K562 (cell line): Measurements from ENCODE around the gene DYNC1H1. TPM values are rescaled to one million over a fixed set of nuclear protein-coding genes. Genes with fewer than 3 reads are reported as not detected.

Source experiments
- ATAC-seq: fragments of 200-7000 bp; cut with Tn5 transposase; 3 replicates; pipeline ENCODE4 v1.9.1; 2020; ENCODE audit warnings: moderate library complexity
- BruUV-seq: library from RNA; stranded (reverse); fragments of 400-500 nt; replicated peaks from 2 replicates; lab custom pipeline; 2021; lab: Mats Ljungman, UMichigan
- CTCF ChIA-PET: fragments of 300-600 bp; formaldehyde crosslinking; extraction: SDS; loops from one replicate; lab custom pipeline; 2021; ENCODE audit warnings: low intra/inter-chr PET ratio; lab: Yijun Ruan, JAX
- POLR2A ChIA-PET: fragments of 300-600, 350-650 bp; sonication (Branson Sonifier 250); formaldehyde crosslinking; extraction: SDS; loops from one replicate; lab custom pipeline; 2021; ENCODE audit warnings: antibody characterized with exemption, inconsistent platforms; lab: Yijun Ruan, JAX
- DNase-seq, 4 experiments: peaks; one replicate each; pipeline versions ENCODE4 v3.0.0 to v3.0.0-alpha.2; 2011 to 2018; ENCODE audit warnings: low spot score in 3 of 4, mixed read lengths in 3 of 4; ENCODE audit errors: extremely low read depth in 1 of 4
- FAIRE-seq: peaks from 2 replicates; lab custom pipeline; 2011; peaks lifted over from hg19 to GRCh38; lab: Jason Lieb, UNC
- H2AFZ ChIP-seq: 2 replicates; pipeline ENCODE4 v1.6.0; 2011; ENCODE audit warnings: low read depth, low read length, control low read depth, inconsistent platforms
- H3K27ac ChIP-seq: fragments of 200-600 bp; 3 replicates; pipeline ENCODE4 v1.8.0; 2011; ENCODE audit warnings: low read depth, mild to moderate bottlenecking, control low read depth, inconsistent platforms, low read length, moderate library complexity, mixed read lengths; ENCODE audit errors: extremely low read depth
- H3K27me3 ChIP-seq, 2 experiments: fragments of 300-600 bp in 1 of 2; 2 replicates in 1 of 2; 3 replicates in 1 of 2; pipeline versions ENCODE4 v1.6.0 to v1.8.0; 2011; ENCODE audit warnings: inconsistent platforms in 2 of 2, low read length in 2 of 2, mild to moderate bottlenecking in 1 of 2, mixed read lengths in 1 of 2, moderate library complexity in 1 of 2; ENCODE audit not compliant: control insufficient read depth in 2 of 2, insufficient read depth in 2 of 2
- H3K36me3 ChIP-seq: fragments of 300-600 bp; 3 replicates; pipeline ENCODE4 v1.8.0; 2011; ENCODE audit warnings: mild to moderate bottlenecking, low read length, inconsistent platforms; ENCODE audit not compliant: control insufficient read depth, insufficient read depth
- H3K4me1 ChIP-seq, 2 experiments: fragments of 200-600 bp in 1 of 2; replicated peaks in 1 of 2; 2 replicates in 1 of 2; 3 replicates in 1 of 2; pipeline versions ENCODE4 v1.5.1 to v1.8.0; 2011; ENCODE audit warnings: inconsistent platforms in 2 of 2, low read length in 2 of 2, mild to moderate bottlenecking in 1 of 2, mixed read lengths in 1 of 2, moderate library complexity in 1 of 2; ENCODE audit not compliant: control insufficient read depth in 2 of 2, insufficient read depth in 2 of 2
- H3K4me2 ChIP-seq: 2 replicates; pipeline ENCODE4 v1.6.1; 2011; ENCODE audit warnings: low read length, control low read depth, inconsistent platforms, mixed read lengths; ENCODE audit not compliant: insufficient read depth
- H3K4me3 ChIP-seq: fragments of 200-600 bp; sonication (generic), shearing (Covaris generic); 2 replicates; pipeline ENCODE4 v1.5.1; 2016; ENCODE audit warnings: control low read depth, inconsistent platforms
- H3K79me2 ChIP-seq: fragments of 200-600 bp; 3 replicates; pipeline ENCODE4 v1.8.0; 2011; ENCODE audit warnings: low read length, inconsistent platforms; ENCODE audit not compliant: control insufficient read depth, insufficient read depth
- H3K9ac ChIP-seq, 2 experiments: 2 replicates each; pipeline versions ENCODE4 v1.6.0 to v1.6.1; 2011; ENCODE audit warnings: low read depth in 2 of 2, low read length in 2 of 2, control low read depth in 1 of 2, inconsistent platforms in 1 of 2, mild to moderate bottlenecking in 1 of 2, mixed read lengths in 1 of 2; ENCODE audit not compliant: insufficient read depth in 1 of 2
- H3K9me1 ChIP-seq: one replicate; pipeline ENCODE4 v1.6.0; 2011; ENCODE audit warnings: inconsistent platforms, mild to moderate bottlenecking, low read length, moderate library complexity; ENCODE audit not compliant: control insufficient read depth, insufficient read depth
- H3K9me3 ChIP-seq: replicated peaks from 2 replicates; pipeline ENCODE4 v1.5.1; 2011; ENCODE audit warnings: low read depth, low read length, inconsistent platforms; ENCODE audit not compliant: control insufficient read depth, insufficient read depth
- H4K20me1 ChIP-seq: replicated peaks from 2 replicates; pipeline ENCODE4 v1.6.1; 2011; ENCODE audit warnings: low read length, inconsistent platforms, mixed read lengths; ENCODE audit not compliant: control insufficient read depth, insufficient read depth
- ELF4 ChIP-seq: fragments of 450-650 bp; formaldehyde crosslinking; IDR thresholded peaks from 2 replicates; pipeline ENCODE4 v1.4.0; 2022; ENCODE audit warnings: missing genetic modification characterization
- KLF10 ChIP-seq: fragments of 250-450 bp; sonication (Bioruptor Pico); IDR thresholded peaks from 2 replicates; pipeline ENCODE4 v1.6.1; 2021; ENCODE audit warnings: matching md5 sums
- ZKSCAN1 ChIP-seq: fragments of 150-350 bp; IDR thresholded peaks from 2 replicates; pipeline ENCODE4 v1.6.1; 2016; ENCODE audit warnings: low read depth, low read length
- WGBS: fragments of 100-300 bp; shearing (Covaris generic); methylation state at CpG from one replicate; pipeline ENCODE4 v1.1.6; 2016; ENCODE audit warnings: low coverage, mixed read lengths; ENCODE audit not compliant: insufficient coverage; ENCODE audit errors: missing lambda C conversion rate; 5-methylcytosine and 5-hydroxymethylcytosine counted together
- in situ Hi-C: fragments of 300-500 bp; cut with MboI; formaldehyde crosslinking; loops from 4 replicates; pipeline ENCODE4 v1.15.0; 2018; ENCODE audit warnings: inconsistent platforms, mixed read lengths
- intact Hi-C: fragments of 100-400 bp; cut with micrococcal nuclease; formaldehyde crosslinking; loops from 2 replicates; pipeline ENCODE4 v1.14.2; 2022
- polyA plus RNA-seq, 8 experiments: library from polyadenylated mRNA; depleted of rRNA in 4 of 8; stranded (reverse) in 5 of 8; unstranded in 3 of 8; fragments of >200 nt; fragmentation: Nextera tagmentation in 2 of 8; fragmentation: Illumina TruSeq in 1 of 8; extraction: Ambion mirVana in 2 of 8; extraction: Trizol in 1 of 8; gene quantifications; 2 replicates each; pipeline versions ENCODE4 v1.2.1 to v1.2.3, GENCODE V29; 2011 to 2014; ENCODE audit warnings: inconsistent platforms in 1 of 8, missing spikeins in 1 of 8
- total RNA-seq, 7 experiments: library from RNA; depleted of rRNA in 6 of 7; stranded (reverse); fragments of >200 nt in 6 of 7; fragmentation: Illumina TruSeq in 2 of 7; extraction: Trizol in 2 of 7; gene quantifications; 2 replicates each; pipeline versions ENCODE4 v1.2.1 to v1.2.3, GENCODE V29; 2011 to 2021; ENCODE audit warnings: low replicate concordance in 1 of 7
- TF ChIP-seq, protein P1 (sequence below): fragments of 450-650 bp; IDR thresholded peaks from 2 replicates; pipeline ENCODE4 v1.6.1; 2016; ENCODE audit warnings: mild to moderate bottlenecking, moderate library complexity

The DYNC1H1 gene
- total and polyA plus RNA-seq, 9 of the 15 experiments (the other 6 are each of a cell fraction or from before 2014, with no cell fraction given), result 31.9 to 335 (median 115) TPM

DNA sequence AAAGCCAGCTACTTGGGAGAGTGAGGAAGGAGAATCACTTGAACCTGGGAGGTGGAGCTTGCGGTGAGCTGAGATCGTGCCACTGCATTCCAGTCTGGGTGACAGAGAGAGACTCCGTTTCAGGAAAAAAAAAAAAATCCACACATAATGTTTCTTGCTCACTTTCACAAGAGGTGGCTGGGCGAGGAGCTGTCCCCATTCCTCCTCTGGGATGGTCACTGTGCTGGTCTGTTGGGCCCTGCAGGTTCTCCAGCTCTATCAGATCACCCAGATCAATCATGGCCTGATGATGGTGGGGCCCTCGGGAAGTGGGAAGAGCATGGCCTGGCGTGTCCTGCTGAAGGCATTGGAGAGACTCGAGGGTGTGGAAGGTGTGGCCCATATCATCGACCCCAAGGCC is 47.3 kb downstream of the DYNC1H1 start:
- ATAC-seq (no peak), DNase-seq (no peak), FAIRE-seq (no peak)
- H3K4me1 ChIP-seq, result no peaks in the 10 kb centered on the region
- H3K9me3 ChIP-seq, result no peaks in the 10 kb centered on the region
- H4K20me1 ChIP-seq, result no peaks in the 10 kb centered on the region
- in situ Hi-C loops (no loop called here), intact Hi-C loops (no loop called here)
- peaks cover 96% of the 10 kb centered on the region for H3K36me3 ChIP-seq
- H2AFZ ChIP-seq, result no peak overlapping the region
- H3K9ac ChIP-seq, result no peak overlapping the region
- H3K9me1 ChIP-seq, result no peaks in the 10 kb centered on the region
- TF ChIP-seq, protein P1, sequence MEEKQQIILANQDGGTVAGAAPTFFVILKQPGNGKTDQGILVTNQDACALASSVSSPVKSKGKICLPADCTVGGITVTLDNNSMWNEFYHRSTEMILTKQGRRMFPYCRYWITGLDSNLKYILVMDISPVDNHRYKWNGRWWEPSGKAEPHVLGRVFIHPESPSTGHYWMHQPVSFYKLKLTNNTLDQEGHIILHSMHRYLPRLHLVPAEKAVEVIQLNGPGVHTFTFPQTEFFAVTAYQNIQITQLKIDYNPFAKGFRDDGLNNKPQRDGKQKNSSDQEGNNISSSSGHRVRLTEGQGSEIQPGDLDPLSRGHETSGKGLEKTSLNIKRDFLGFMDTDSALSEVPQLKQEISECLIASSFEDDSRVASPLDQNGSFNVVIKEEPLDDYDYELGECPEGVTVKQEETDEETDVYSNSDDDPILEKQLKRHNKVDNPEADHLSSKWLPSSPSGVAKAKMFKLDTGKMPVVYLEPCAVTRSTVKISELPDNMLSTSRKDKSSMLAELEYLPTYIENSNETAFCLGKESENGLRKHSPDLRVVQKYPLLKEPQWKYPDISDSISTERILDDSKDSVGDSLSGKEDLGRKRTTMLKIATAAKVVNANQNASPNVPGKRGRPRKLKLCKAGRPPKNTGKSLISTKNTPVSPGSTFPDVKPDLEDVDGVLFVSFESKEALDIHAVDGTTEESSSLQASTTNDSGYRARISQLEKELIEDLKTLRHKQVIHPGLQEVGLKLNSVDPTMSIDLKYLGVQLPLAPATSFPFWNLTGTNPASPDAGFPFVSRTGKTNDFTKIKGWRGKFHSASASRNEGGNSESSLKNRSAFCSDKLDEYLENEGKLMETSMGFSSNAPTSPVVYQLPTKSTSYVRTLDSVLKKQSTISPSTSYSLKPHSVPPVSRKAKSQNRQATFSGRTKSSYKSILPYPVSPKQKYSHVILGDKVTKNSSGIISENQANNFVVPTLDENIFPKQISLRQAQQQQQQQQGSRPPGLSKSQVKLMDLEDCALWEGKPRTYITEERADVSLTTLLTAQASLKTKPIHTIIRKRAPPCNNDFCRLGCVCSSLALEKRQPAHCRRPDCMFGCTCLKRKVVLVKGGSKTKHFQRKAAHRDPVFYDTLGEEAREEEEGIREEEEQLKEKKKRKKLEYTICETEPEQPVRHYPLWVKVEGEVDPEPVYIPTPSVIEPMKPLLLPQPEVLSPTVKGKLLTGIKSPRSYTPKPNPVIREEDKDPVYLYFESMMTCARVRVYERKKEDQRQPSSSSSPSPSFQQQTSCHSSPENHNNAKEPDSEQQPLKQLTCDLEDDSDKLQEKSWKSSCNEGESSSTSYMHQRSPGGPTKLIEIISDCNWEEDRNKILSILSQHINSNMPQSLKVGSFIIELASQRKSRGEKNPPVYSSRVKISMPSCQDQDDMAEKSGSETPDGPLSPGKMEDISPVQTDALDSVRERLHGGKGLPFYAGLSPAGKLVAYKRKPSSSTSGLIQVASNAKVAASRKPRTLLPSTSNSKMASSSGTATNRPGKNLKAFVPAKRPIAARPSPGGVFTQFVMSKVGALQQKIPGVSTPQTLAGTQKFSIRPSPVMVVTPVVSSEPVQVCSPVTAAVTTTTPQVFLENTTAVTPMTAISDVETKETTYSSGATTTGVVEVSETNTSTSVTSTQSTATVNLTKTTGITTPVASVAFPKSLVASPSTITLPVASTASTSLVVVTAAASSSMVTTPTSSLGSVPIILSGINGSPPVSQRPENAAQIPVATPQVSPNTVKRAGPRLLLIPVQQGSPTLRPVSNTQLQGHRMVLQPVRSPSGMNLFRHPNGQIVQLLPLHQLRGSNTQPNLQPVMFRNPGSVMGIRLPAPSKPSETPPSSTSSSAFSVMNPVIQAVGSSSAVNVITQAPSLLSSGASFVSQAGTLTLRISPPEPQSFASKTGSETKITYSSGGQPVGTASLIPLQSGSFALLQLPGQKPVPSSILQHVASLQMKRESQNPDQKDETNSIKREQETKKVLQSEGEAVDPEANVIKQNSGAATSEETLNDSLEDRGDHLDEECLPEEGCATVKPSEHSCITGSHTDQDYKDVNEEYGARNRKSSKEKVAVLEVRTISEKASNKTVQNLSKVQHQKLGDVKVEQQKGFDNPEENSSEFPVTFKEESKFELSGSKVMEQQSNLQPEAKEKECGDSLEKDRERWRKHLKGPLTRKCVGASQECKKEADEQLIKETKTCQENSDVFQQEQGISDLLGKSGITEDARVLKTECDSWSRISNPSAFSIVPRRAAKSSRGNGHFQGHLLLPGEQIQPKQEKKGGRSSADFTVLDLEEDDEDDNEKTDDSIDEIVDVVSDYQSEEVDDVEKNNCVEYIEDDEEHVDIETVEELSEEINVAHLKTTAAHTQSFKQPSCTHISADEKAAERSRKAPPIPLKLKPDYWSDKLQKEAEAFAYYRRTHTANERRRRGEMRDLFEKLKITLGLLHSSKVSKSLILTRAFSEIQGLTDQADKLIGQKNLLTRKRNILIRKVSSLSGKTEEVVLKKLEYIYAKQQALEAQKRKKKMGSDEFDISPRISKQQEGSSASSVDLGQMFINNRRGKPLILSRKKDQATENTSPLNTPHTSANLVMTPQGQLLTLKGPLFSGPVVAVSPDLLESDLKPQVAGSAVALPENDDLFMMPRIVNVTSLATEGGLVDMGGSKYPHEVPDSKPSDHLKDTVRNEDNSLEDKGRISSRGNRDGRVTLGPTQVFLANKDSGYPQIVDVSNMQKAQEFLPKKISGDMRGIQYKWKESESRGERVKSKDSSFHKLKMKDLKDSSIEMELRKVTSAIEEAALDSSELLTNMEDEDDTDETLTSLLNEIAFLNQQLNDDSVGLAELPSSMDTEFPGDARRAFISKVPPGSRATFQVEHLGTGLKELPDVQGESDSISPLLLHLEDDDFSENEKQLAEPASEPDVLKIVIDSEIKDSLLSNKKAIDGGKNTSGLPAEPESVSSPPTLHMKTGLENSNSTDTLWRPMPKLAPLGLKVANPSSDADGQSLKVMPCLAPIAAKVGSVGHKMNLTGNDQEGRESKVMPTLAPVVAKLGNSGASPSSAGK, result no peak
- TF ChIP-seq KLF10 (CRISPR knock-in tag) (no peak), ZKSCAN1 (no peak), ELF4 (CRISPR knock-in tag) (no peak)
- no peak overlapping the region for H3K4me3 ChIP-seq
- H3K4me2 ChIP-seq, result no peak overlapping the region
- no TSS peak for BruUV-seq
- CTCF ChIA-PET, result no interaction called here
- POLR2A ChIA-PET, result no interaction called here
- H3K27me3 ChIP-seq, result no peaks in the 10 kb centered on the region
- no peaks in the 10 kb centered on the region for H3K79me2 ChIP-seq
- WGBS, result 67% methylated on average over 3 of the region's 8 CpGs
- no peak overlapping the region for H3K27ac ChIP-seq
